Suprapubic skin (tissue), 4 donors: ENCODE results near the gene KIAA0513. TPM values are rescaled to one million over a fixed set of nuclear protein-coding genes. Genes with fewer than 3 reads are reported as not detected.

Experiments
- DNase-seq, 2 donors: peaks; one replicate each; pipeline ENCODE4 v3.0.0-alpha.2; 2019; ENCODE audit warnings: low spot score in 2 of 2
- H3K27ac ChIP-seq: fragments of 200-600 bp; sonication (generic); one replicate; pipeline ENCODE4 v1.5.1; 2019
- H3K27me3 ChIP-seq: fragments of 200-600 bp; sonication (generic); one replicate; pipeline ENCODE4 v1.5.1; 2019
- H3K36me3 ChIP-seq: fragments of 200-600 bp; sonication (generic); one replicate; pipeline ENCODE4 v1.5.1; 2019
- H3K4me1 ChIP-seq: fragments of 200-600 bp; sonication (generic); one replicate; pipeline ENCODE4 v1.5.1; 2019
- H3K4me3 ChIP-seq: fragments of 200-600 bp; sonication (generic); one replicate; pipeline ENCODE4 v1.5.1; 2019; ENCODE audit warnings: mild to moderate bottlenecking
- H3K9me3 ChIP-seq: fragments of 200-600 bp; sonication (generic); one replicate; pipeline ENCODE4 v1.5.1; 2019
- CTCF ChIP-seq, 2 donors: fragments of 200-600 bp in 1 of 2; fragments of 450-650 bp in 1 of 2; sonication (generic) in 1 of 2; IDR thresholded peaks; one replicate each; pipeline ENCODE4 v1.5.1; 2016 to 2019; ENCODE audit warnings: antibody characterized with exemption in 2 of 2, mild to moderate bottlenecking in 1 of 2, moderate library complexity in 1 of 2
- EP300 ChIP-seq: sonication (generic); formaldehyde crosslinking; IDR thresholded peaks from one replicate; pipeline ENCODE4 v1.6.1; 2017; ENCODE audit warnings: antibody characterized with exemption
- POLR2A ChIP-seq, 2 donors: fragments of 450-650 bp; IDR thresholded peaks; one replicate each; pipeline ENCODE4 v1.6.1; 2017; ENCODE audit warnings: antibody characterized with exemption in 2 of 2, mild to moderate bottlenecking in 2 of 2, moderate library complexity in 2 of 2
- POLR2AphosphoS5 ChIP-seq, 3 donors: sonication (generic); formaldehyde crosslinking; IDR thresholded peaks; one replicate each; pipeline ENCODE4 v1.6.1; 2017; ENCODE audit warnings: antibody characterized with exemption in 3 of 3
- WGBS: methylation state at CpG from one replicate; pipeline ENCODE4 v1.1.5; 2018; 5-methylcytosine and 5-hydroxymethylcytosine counted together
- total RNA-seq, 4 donors: library from RNA; depleted of rRNA; stranded (reverse); fragments of >200 nt; gene quantifications; one replicate each; pipeline ENCODE4 v1.1.0, GENCODE V29; 2016

The KIAA0513 gene
- total RNA-seq, 4 donors from 2014 or later, result 23.7 to 32.3 (median 26.6) TPM

GRCh38 chr16:85005285-85006069 lies 22.1 kb upstream of the KIAA0513 start:
- Histone ChIP-seq H3K4me3 (no peak overlapping the region), H3K27ac (peak overlapping the region; percentile 72), H3K27me3 (no peaks in the 10 kb centered on the region), H3K36me3 (no peaks in the 10 kb centered on the region), H3K4me1 (peaks cover 97% of the 10 kb centered on the region), H3K9me3 (no peaks in the 10 kb centered on the region)
- WGBS, result 28% methylated on average over 11 of the region's 11 CpGs
- TF ChIP-seq CTCF (IDR thresholded peaks at IDR 0.05), result no peak
- no peak for TF ChIP-seq EP300
- TF ChIP-seq POLR2A (IDR thresholded peaks at IDR 0.05), result no peak
- no peak for TF ChIP-seq POLR2AphosphoS5 (IDR thresholded peaks at IDR 0.05)
- no peak for DNase-seq

- H3K36me3 ChIP-seq, result no peaks in the 10 kb centered on the region
- no peak overlapping the region for H3K4me3 ChIP-seq
- TF ChIP-seq POLR2AphosphoS5 (IDR thresholded peaks at IDR 0.05) (no peak), POLR2A (IDR thresholded peaks at IDR 0.05) (no peak), CTCF (IDR thresholded peaks at IDR 0.05) (no peak), EP300 (no peak)
- no peaks in the 10 kb centered on the region for H3K9me3 ChIP-seq
- H3K27ac ChIP-seq, result no peak overlapping the region
- H3K4me1 ChIP-seq, result peaks cover 88% of the 10 kb centered on the region
- 82% methylated on average over 7 of the region's 7 CpGs for WGBS
- no peak for DNase-seq
- no peaks in the 10 kb centered on the region for H3K27me3 ChIP-seq
These were observed 21.0 kb upstream of the KIAA0513 start for GRCh38 chr16:85006639-85007038.

- Histone ChIP-seq H3K36me3 (no peaks in the 10 kb centered on the region), H3K27ac (peak overlapping the region; percentile 15), H3K27me3 (no peaks in the 10 kb centered on the region), H3K9me3 (no peaks in the 10 kb centered on the region), H3K4me3 (no peak overlapping the region), H3K4me1 (peaks cover 84% of the 10 kb centered on the region)
- TF ChIP-seq POLR2A (IDR thresholded peaks at IDR 0.05) (no peak), CTCF (IDR thresholded peaks at IDR 0.05) (no peak), POLR2AphosphoS5 (IDR thresholded peaks at IDR 0.05) (no peak), EP300 (no peak)
- DNase-seq, result no peak
- WGBS, result 81% methylated on average over 7 of the region's 7 CpGs
These were observed 19.9 kb upstream of the KIAA0513 start for GRCh38 chr16:85007496-85008214.

- TF ChIP-seq CTCF (IDR thresholded peaks at IDR 0.05), result no peak
- TF ChIP-seq POLR2A (IDR thresholded peaks at IDR 0.05), result no peak
- TF ChIP-seq EP300, result no peak
- TF ChIP-seq POLR2AphosphoS5 (IDR thresholded peaks at IDR 0.05), result no peak
- WGBS, result 32% methylated on average over 3 of the region's 3 CpGs
- Histone ChIP-seq H3K9me3 (no peaks in the 10 kb centered on the region), H3K27me3 (no peaks in the 10 kb centered on the region), H3K36me3 (no peaks in the 10 kb centered on the region), H3K27ac (peak overlapping the region; percentile 15), H3K4me1 (peaks cover 78% of the 10 kb centered on the region), H3K4me3 (no peak overlapping the region)
- no peak for DNase-seq
These were observed 19.3 kb upstream of the KIAA0513 start for GRCh38 chr16:85008271-85008670.

GRCh38 chr16:85010446-85010930 lies 17.1 kb upstream of the KIAA0513 start:
- H3K4me3 ChIP-seq, result peak overlapping the region; percentile 84
- whole genome bisulfite sequencing, result 18% methylated on average over 9 of the region's 9 CpGs
- H3K4me1 ChIP-seq, result peaks cover 55% of the 10 kb centered on the region
- TF ChIP-seq POLR2AphosphoS5 (IDR thresholded peaks at IDR 0.05), result no peak
- no peak for TF ChIP-seq EP300
- no peaks in the 10 kb centered on the region for H3K9me3 ChIP-seq
- H3K27me3 ChIP-seq, result no peaks in the 10 kb centered on the region
- peak overlapping the region; percentile 95 for H3K27ac ChIP-seq
- DNase-seq, result no peak
- no peaks in the 10 kb centered on the region for H3K36me3 ChIP-seq
